ENCODE measurements around the gene SEPSECS. TPM values are rescaled to one million over a fixed set of nuclear protein-coding genes. Genes with fewer than 3 reads are reported as not detected.

Gene SEPSECS
- polyA plus RNA-seq, 3 donors: 0.65 to 5.8 (median 2.1) TPM

DNA sequence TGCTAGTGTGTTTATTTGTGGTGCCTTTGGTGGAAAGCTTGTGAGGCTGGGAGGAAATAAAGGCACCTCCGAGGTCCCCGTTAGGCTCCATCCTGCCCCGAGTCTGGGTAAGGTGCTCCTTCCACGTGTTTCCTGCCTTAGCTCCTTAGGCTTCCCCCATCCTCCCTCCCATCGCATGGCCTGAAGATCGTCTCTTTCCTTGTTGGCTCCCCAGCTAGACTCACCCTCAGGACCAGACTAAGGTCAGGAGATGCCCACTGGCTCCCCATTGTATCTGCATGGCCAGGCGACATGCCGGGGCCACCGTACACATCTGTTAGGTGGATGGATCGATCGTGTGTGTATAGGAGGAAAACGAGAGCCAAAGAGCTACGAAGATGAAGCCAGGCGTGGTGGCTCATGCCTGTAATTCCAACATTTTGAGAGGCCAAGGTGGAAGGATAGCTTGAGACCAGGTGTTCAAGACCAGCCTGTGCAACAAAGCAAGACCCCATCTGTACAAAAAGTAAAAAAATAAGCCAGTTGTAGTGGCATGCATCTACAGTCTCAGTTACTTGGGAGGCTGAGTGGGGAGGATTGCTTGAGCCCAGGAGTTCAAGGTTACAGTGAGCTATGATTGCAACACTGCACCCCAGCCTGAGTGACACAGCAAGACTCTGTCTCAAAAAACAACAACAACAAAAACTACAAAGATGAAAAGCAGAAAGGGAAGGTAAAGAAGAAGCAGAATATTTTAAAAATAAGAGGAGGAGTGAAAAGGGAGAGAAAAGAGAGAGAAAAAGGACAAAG, 53.7 kb downstream of the SEPSECS start:
- Histone ChIP-seq H3K9ac (ENCODE audit: insufficient read depth, low read length, poor library complexity, severe bottlenecking) (no peak overlapping the region), H3K9me3 (replicated peaks in 1 of 2; ENCODE audit: control insufficient read depth in 1 of 2, insufficient read depth in 1 of 2, low read length in 2 of 2) (peaks cover 6 to 8% of the 10 kb centered on the region in 2 donors), H2AFZ (ENCODE audit: insufficient read depth, low read depth, low read length, poor library complexity, severe bottlenecking) (no peak overlapping the region), H3K4me2 (replicated peaks; ENCODE audit: extremely low read depth, low read length, poor library complexity, severe bottlenecking) (no peak overlapping the region), H4K20me1 (ENCODE audit: insufficient read depth, low read length) (no peaks in the 10 kb centered on the region), H3K27ac (ENCODE audit: low read depth in 1 of 2, low read length in 2 of 2) (no peak overlapping the region), H3K4me3 (replicated peaks in 1 of 3; ENCODE audit: low read depth in 2 of 3, low read length in 3 of 3) (no peak overlapping the region), H3K36me3 (replicated peaks in 1 of 2; ENCODE audit: control insufficient read depth in 1 of 2, insufficient read depth in 2 of 2, low read length in 2 of 2) (no peaks in the 10 kb centered on the region), H3K79me2 (ENCODE audit: insufficient read depth, low read length) (no peaks in the 10 kb centered on the region), H3K4me1 (ENCODE audit: control insufficient read depth in 1 of 2, insufficient read depth in 2 of 2, low read length in 2 of 2) (no peaks in the 10 kb centered on the region), H3K27me3 (ENCODE audit: control insufficient read depth in 2 of 2, insufficient read depth in 2 of 2, low read length in 2 of 2) (no peaks in the 10 kb centered on the region)
- no peak for DNase-seq
- no peak overlapping the region for H3K4me3 Mint-ChIP-seq
- intact Hi-C loops (cut with micrococcal nuclease): no loop called here
- peaks cover 2% of the 10 kb centered on the region for H3K4me1 Mint-ChIP-seq
- H3K27me3 Mint-ChIP-seq (ENCODE audit: low read depth in 3 of 3): peaks cover 1 to 3% (median 3%) of the 10 kb centered on the region in 3 donors
- H3K27ac Mint-ChIP-seq: peak overlapping the region in 2 of 7 donors; percentile 4
- TF ChIP-seq, protein P1, sequence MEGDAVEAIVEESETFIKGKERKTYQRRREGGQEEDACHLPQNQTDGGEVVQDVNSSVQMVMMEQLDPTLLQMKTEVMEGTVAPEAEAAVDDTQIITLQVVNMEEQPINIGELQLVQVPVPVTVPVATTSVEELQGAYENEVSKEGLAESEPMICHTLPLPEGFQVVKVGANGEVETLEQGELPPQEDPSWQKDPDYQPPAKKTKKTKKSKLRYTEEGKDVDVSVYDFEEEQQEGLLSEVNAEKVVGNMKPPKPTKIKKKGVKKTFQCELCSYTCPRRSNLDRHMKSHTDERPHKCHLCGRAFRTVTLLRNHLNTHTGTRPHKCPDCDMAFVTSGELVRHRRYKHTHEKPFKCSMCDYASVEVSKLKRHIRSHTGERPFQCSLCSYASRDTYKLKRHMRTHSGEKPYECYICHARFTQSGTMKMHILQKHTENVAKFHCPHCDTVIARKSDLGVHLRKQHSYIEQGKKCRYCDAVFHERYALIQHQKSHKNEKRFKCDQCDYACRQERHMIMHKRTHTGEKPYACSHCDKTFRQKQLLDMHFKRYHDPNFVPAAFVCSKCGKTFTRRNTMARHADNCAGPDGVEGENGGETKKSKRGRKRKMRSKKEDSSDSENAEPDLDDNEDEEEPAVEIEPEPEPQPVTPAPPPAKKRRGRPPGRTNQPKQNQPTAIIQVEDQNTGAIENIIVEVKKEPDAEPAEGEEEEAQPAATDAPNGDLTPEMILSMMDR (IDR thresholded peaks at IDR 0.05): no peak
- H3K9me3 Mint-ChIP-seq: peaks cover 3 to 13% (median 8%) of the 10 kb centered on the region in 7 donors
- 95% methylated on average over 4 of the region's 14 CpGs for WGBS (ENCODE audit: insufficient coverage)
- H3K36me3 Mint-ChIP-seq: no peaks in the 10 kb centered on the region

DNA sequence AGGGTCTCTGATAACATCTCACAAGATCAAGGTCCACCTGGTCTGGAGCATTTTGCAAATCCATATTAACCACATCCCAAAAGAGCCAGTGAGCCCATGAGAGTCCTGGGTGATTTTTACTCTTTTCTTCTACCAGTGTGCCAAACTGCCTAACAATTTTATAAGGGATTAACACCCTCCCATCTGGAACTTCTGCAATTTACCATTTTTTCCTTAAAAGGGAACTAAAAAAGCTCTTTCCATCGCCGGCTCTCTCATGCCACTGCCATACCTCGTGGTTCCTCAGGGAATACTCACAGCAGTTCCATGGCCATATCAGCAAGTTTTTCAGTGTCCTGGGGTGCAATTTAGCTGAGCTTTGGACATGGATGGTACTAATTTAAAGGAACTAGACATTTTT, 55.7 kb downstream of the SEPSECS start:
- no peak overlapping the region for H3K4me3 ChIP-seq (replicated peaks in 1 of 3; ENCODE audit: low read depth in 2 of 3, low read length in 3 of 3)
- WGBS (ENCODE audit: insufficient coverage): no CpG with 5 or more reads among the region's 3 CpGs
- no peaks in the 10 kb centered on the region for H3K4me1 ChIP-seq (ENCODE audit: control insufficient read depth in 1 of 2, insufficient read depth in 2 of 2, low read length in 2 of 2)
- DNase-seq: no peak
- intact Hi-C loops (cut with micrococcal nuclease): no loop called here
- H3K36me3 ChIP-seq (replicated peaks in 1 of 2; ENCODE audit: control insufficient read depth in 1 of 2, insufficient read depth in 2 of 2, low read length in 2 of 2): no peaks in the 10 kb centered on the region
- no peak overlapping the region for H3K27ac ChIP-seq (ENCODE audit: low read depth in 1 of 2, low read length in 2 of 2)
- peaks cover 6 to 9% of the 10 kb centered on the region in 2 donors for H3K9me3 ChIP-seq (replicated peaks in 1 of 2; ENCODE audit: control insufficient read depth in 1 of 2, insufficient read depth in 1 of 2, low read length in 2 of 2)
- Mint-ChIP-seq H3K4me3 (no peak overlapping the region), H3K27me3 (ENCODE audit: low read depth in 3 of 3) (peaks cover 1 to 3% (median 3%) of the 10 kb centered on the region in 3 donors), H3K9me3 (peaks cover 7 to 13% (median 10%) of the 10 kb centered on the region in 7 donors), H3K27ac (peak overlapping the region in 1 of 7 donors; percentile 38), H3K4me1 (peaks cover 2% of the 10 kb centered on the region), H3K36me3 (no peaks in the 10 kb centered on the region)
- TF ChIP-seq, protein P1 (IDR thresholded peaks at IDR 0.05): no peak
- H3K79me2 ChIP-seq (ENCODE audit: insufficient read depth, low read length): no peaks in the 10 kb centered on the region
- no peak overlapping the region for H2AFZ ChIP-seq (ENCODE audit: insufficient read depth, low read depth, low read length, poor library complexity, severe bottlenecking)
- no peak overlapping the region for H3K4me2 ChIP-seq (replicated peaks; ENCODE audit: extremely low read depth, low read length, poor library complexity, severe bottlenecking)
- H3K27me3 ChIP-seq (ENCODE audit: control insufficient read depth in 2 of 2, insufficient read depth in 2 of 2, low read length in 2 of 2): no peaks in the 10 kb centered on the region
- H3K9ac ChIP-seq (ENCODE audit: insufficient read depth, low read length, poor library complexity, severe bottlenecking): no peak overlapping the region
- no peaks in the 10 kb centered on the region for H4K20me1 ChIP-seq (ENCODE audit: insufficient read depth, low read length)

Measured in CD14-positive monocyte (primary cell).